Measurements from ENCODE around the gene ASTN1.

Gene ASTN1

GRCh38 chr1:176866011-176866714 is 298.3 kb downstream of the ASTN1 start:
- POLR2A ChIA-PET (ENCODE audit: low non-redundant PET): no interaction called here
- no peak for TF ChIP-seq CTCF (conservative IDR thresholded peaks at IDR 0.05; ENCODE audit: low read depth)

GRCh38 chr1:176864211-176864610 is 300.3 kb downstream of the ASTN1 start:
- no peak for DNase-seq (ENCODE audit: low spot score)
- ChIA-PET POLR2A (ENCODE audit: low non-redundant PET) (no interaction called here), CTCF (interaction anchor here (1.0 kb wide), 1 partner anchor 17 kb away, joined by 3 read pairs; no protein-coding TSS in a partner anchor)
- no peak for TF ChIP-seq CTCF (conservative IDR thresholded peaks at IDR 0.05; ENCODE audit: low read depth)
- no peak overlapping the region for H3K27ac ChIP-seq

More at GRCh38 chr1:176866011-176866714, 298.3 kb downstream of the ASTN1 start:
- no peak overlapping the region for H3K27ac ChIP-seq
- CTCF ChIA-PET: no interaction called here
- no peak for DNase-seq (ENCODE audit: low spot score)

- ChIA-PET POLR2A (ENCODE audit: low non-redundant PET) (no interaction called here), CTCF (no interaction called here)
- H3K27ac ChIP-seq: no peak overlapping the region
- DNase-seq (ENCODE audit: low spot score): no peak
- no peak for TF ChIP-seq CTCF (conservative IDR thresholded peaks at IDR 0.05; ENCODE audit: low read depth)
These were observed 300.9 kb downstream of the ASTN1 start for GRCh38 chr1:176863613-176864012.

GRCh38 chr1:176858433-176858916 is 306.0 kb downstream of the ASTN1 start:
- H3K27ac ChIP-seq: no peak overlapping the region
- DNase-seq (ENCODE audit: low spot score): no peak
- no peak for TF ChIP-seq CTCF (conservative IDR thresholded peaks at IDR 0.05; ENCODE audit: low read depth)
- ChIA-PET POLR2A (ENCODE audit: low non-redundant PET) (no interaction called here), CTCF (no interaction called here)

GRCh38 chr1:176857632-176858031 is 306.9 kb downstream of the ASTN1 start:
- CTCF ChIA-PET: no interaction called here
- TF ChIP-seq CTCF (conservative IDR thresholded peaks at IDR 0.05; ENCODE audit: low read depth): no peak
- POLR2A ChIA-PET (ENCODE audit: low non-redundant PET): no interaction called here
- H3K27ac ChIP-seq: no peak overlapping the region
- no peak for DNase-seq (ENCODE audit: low spot score)

GRCh38 chr1:176854758-176855745 is 309.5 kb downstream of the ASTN1 start:
- no peak for DNase-seq (ENCODE audit: low spot score)
- no peak overlapping the region for H3K27ac ChIP-seq
- TF ChIP-seq CTCF (conservative IDR thresholded peaks at IDR 0.05; ENCODE audit: low read depth): no peak
- ChIA-PET CTCF (interaction anchor here (0.6 kb wide), 1 partner anchor 847 kb away, joined by 4 read pairs; no protein-coding TSS in a partner anchor), POLR2A (ENCODE audit: low non-redundant PET) (no interaction called here)

All from RWPE1 (cell line).